CD4-positive, alpha-beta T cell (primary cell): ENCODE results near the gene KRTCAP3. TPM values are rescaled to one million over a fixed set of nuclear protein-coding genes. Genes with fewer than 3 reads are reported as not detected.
A peak's percentile ranks its signal among the peaks of the same experiment; 100 is the strongest.

Experiments
- ATAC-seq: fragments of 200-7000 bp; cut with Tn5 transposase; one replicate; pipeline ENCODE4 v1.10.0; 2022; ENCODE audit warnings: mild to moderate bottlenecking; ENCODE audit not compliant: poor library complexity
- CTCF ChIA-PET: fragments of 350-600 bp; sonication (Branson Sonifier 250); formaldehyde crosslinking; loops from one replicate; lab custom pipeline; 2021; ENCODE audit warnings: antibody characterized with exemption, inconsistent platforms; lab: Charles Lee
- POLR2A ChIA-PET: fragments of 350-600 bp; sonication (Branson Sonifier 250); formaldehyde crosslinking; loops from one replicate; lab custom pipeline; 2021; ENCODE audit warnings: antibody characterized with exemption, inconsistent platforms; lab: Charles Lee
- DNase-seq, 14 experiments: peaks; one replicate each; pipeline ENCODE4 v3.0.0-alpha.2; 2013 to 2020; ENCODE audit warnings: mixed read lengths in 2 of 14
- H3K27ac ChIP-seq, 2 donors: one replicate each; pipeline versions ENCODE4 v1.5.1 to v1.7.0; 2013; ENCODE audit warnings: low read length in 2 of 2, low read depth in 1 of 2, mild to moderate bottlenecking in 1 of 2
- H3K27me3 ChIP-seq, 2 experiments: 1 replicate in 1 of 2; 2 replicates in 1 of 2; pipeline versions ENCODE4 v1.6.1 to v1.7.0; 2013; ENCODE audit warnings: low read length in 2 of 2, control low read depth in 1 of 2, mild to moderate bottlenecking in 1 of 2, moderate library complexity in 1 of 2; ENCODE audit not compliant: insufficient read depth in 2 of 2, control insufficient read depth in 1 of 2
- H3K36me3 ChIP-seq: one replicate; pipeline ENCODE4 v1.6.1; 2013; ENCODE audit warnings: low read length, control low read depth; ENCODE audit not compliant: insufficient read depth
- H3K4me1 ChIP-seq: one replicate; pipeline ENCODE4 v1.6.1; 2013; ENCODE audit warnings: low read length, control low read depth; ENCODE audit not compliant: insufficient read depth
- H3K4me3 ChIP-seq: one replicate; pipeline ENCODE4 v1.5.1; 2013; ENCODE audit warnings: mild to moderate bottlenecking, low read length, moderate library complexity
- H3K9me3 ChIP-seq, 2 experiments: 1 replicate in 1 of 2; 2 replicates in 1 of 2; pipeline versions ENCODE4 v1.6.1 to v1.7.0; 2013; ENCODE audit warnings: low read length in 2 of 2, mild to moderate bottlenecking in 2 of 2, control low read depth in 1 of 2, moderate library complexity in 1 of 2; ENCODE audit not compliant: control insufficient read depth in 1 of 2, insufficient read depth in 1 of 2
- H3K27ac Mint-ChIP-seq: one replicate; pipeline ENCODE4 v1.8.0; 2020; ENCODE audit warnings: mixed read lengths
- H3K27me3 Mint-ChIP-seq: one replicate; pipeline ENCODE4 v1.8.0; 2021; ENCODE audit warnings: mixed read lengths
- H3K36me3 Mint-ChIP-seq: one replicate; pipeline ENCODE4 v1.8.0; 2021; ENCODE audit warnings: low read depth, mixed read lengths
- H3K4me1 Mint-ChIP-seq: one replicate; pipeline ENCODE4 v1.8.0; 2021; ENCODE audit warnings: low read depth, mixed read lengths
- H3K4me3 Mint-ChIP-seq: one replicate; pipeline ENCODE4 v1.8.0; 2020; ENCODE audit warnings: mild to moderate bottlenecking, mixed read lengths
- H3K9me3 Mint-ChIP-seq: one replicate; pipeline ENCODE4 v1.8.0; 2020; ENCODE audit warnings: mixed read lengths
- intact Hi-C, 2 experiments: fragments of 100-400 bp; cut with DNase I in 1 of 2; cut with micrococcal nuclease in 1 of 2; formaldehyde crosslinking; loops; one replicate each; pipeline versions ENCODE4 v1.15.1 to v1.9.0; 2023 to 2025; cut with DNase I, micrococcal nuclease
- total RNA-seq, 174 experiments: library from RNA in 2 of 174; stranded (reverse) in 2 of 174; gene quantifications; one replicate each; pipeline ENCODE4 v1.2.3 and lab custom pipeline; 2021 to 2026
- TF ChIP-seq, protein P1 (sequence below): fragments of 200-600 bp; IDR thresholded peaks from one replicate; pipeline ENCODE4 v1.8.0; 2022; ENCODE audit warnings: antibody characterized with exemption, mild to moderate bottlenecking

The KRTCAP3 gene
- total RNA-seq, 2 experiments from 2014 or later = 11.5 to 12.8 TPM

DNA sequence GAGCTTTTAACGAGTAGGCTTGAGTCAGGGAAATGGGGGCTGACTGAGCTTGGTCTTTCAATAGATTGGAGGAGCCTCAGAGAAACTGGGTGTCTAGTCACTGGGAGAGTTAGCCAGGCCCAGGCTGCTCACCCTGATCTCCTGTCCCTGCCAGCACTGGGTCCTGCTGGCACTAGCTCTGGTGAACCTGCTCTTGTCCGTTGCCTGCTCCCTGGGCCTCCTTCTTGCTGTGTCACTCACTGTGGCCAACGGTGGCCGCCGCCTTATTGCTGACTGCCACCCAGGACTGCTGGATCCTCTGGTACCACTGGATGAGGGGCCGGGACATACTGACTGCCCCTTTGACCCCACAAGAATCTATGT is 720 bp downstream of the KRTCAP3 start:
- DNase-seq (peak in 1 of 14 experiments; percentile 11), ATAC-seq (no peak)
- H3K27me3 Mint-ChIP-seq = no peaks in the 10 kb centered on the region
- Histone ChIP-seq H3K36me3 (peaks cover 40% of the 10 kb centered on the region), H3K4me1 (peaks cover 8% of the 10 kb centered on the region), H3K9me3 (no peaks in the 10 kb centered on the region), H3K27me3 (no peaks in the 10 kb centered on the region), H3K4me3 (no peak overlapping the region), H3K27ac (no peak overlapping the region)
- POLR2A ChIA-PET = interaction anchor here (1.0 kb wide), 2 partner anchors 12 to 13 kb away, joined by 3 read pairs; no protein-coding TSS in a partner anchor
- peak overlapping the region; percentile 61 for H3K27ac Mint-ChIP-seq
- TF ChIP-seq, protein P1, sequence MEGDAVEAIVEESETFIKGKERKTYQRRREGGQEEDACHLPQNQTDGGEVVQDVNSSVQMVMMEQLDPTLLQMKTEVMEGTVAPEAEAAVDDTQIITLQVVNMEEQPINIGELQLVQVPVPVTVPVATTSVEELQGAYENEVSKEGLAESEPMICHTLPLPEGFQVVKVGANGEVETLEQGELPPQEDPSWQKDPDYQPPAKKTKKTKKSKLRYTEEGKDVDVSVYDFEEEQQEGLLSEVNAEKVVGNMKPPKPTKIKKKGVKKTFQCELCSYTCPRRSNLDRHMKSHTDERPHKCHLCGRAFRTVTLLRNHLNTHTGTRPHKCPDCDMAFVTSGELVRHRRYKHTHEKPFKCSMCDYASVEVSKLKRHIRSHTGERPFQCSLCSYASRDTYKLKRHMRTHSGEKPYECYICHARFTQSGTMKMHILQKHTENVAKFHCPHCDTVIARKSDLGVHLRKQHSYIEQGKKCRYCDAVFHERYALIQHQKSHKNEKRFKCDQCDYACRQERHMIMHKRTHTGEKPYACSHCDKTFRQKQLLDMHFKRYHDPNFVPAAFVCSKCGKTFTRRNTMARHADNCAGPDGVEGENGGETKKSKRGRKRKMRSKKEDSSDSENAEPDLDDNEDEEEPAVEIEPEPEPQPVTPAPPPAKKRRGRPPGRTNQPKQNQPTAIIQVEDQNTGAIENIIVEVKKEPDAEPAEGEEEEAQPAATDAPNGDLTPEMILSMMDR = no peak
- no peaks in the 10 kb centered on the region for H3K9me3 Mint-ChIP-seq
- CTCF ChIA-PET = no interaction called here
- peak overlapping the region; percentile 5 for H3K4me3 Mint-ChIP-seq
- peaks cover 69% of the 10 kb centered on the region for H3K36me3 Mint-ChIP-seq
- H3K4me1 Mint-ChIP-seq = peaks cover 20% of the 10 kb centered on the region
- intact Hi-C loops = loop anchor here (1.0 to 5.0 kb wide), 3 partner anchors 44 to 184 kb away; partner anchors contain the start of genes IFT172 (in 2 of the 2), CCDC121 (in 1 of the 2) and GPN1 (in 1 of the 2)

DNA sequence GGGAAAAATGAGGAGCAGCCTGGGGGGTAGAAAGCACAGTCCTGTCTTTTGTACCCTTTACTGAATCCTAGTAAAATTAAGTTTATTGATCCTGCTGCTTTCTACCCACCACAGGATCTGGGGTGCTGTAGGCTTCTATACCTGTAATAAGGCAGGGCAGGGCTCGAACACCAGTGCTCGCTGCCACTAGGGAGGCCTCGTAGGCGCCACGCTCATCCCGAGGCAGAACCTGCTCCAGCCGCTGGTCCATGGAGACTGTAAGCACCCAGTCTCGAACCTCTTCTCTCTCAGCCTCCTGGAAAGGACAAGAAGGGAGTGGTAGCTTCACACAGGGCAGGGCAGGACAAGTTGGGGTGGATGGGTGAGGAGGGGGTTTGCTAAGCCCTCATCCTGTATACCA is 3.0 kb downstream of the KRTCAP3 start:
- peaks cover 8% of the 10 kb centered on the region for H3K4me1 ChIP-seq
- no peak overlapping the region for H3K27ac ChIP-seq
- ATAC-seq = no peak
- H3K4me3 ChIP-seq = no peak overlapping the region
- peaks cover 67% of the 10 kb centered on the region for H3K36me3 Mint-ChIP-seq
- TF ChIP-seq, protein P1 = no peak
- H3K27me3 Mint-ChIP-seq = no peaks in the 10 kb centered on the region
- POLR2A ChIA-PET = interaction anchor here (2.7 kb wide), 1 partner anchor 16 kb away, joined by 11 read pairs; the partner anchor contains the start of gene NRBP1
- no peak overlapping the region for H3K4me3 Mint-ChIP-seq
- no peak for DNase-seq
- H3K9me3 ChIP-seq = no peaks in the 10 kb centered on the region
- intact Hi-C loops = no loop called here
- H3K27me3 ChIP-seq = no peaks in the 10 kb centered on the region
- CTCF ChIA-PET = no interaction called here
- no peaks in the 10 kb centered on the region for H3K9me3 Mint-ChIP-seq
- peak overlapping the region; percentile 39 for H3K27ac Mint-ChIP-seq
- peaks cover 20% of the 10 kb centered on the region for H3K4me1 Mint-ChIP-seq
- H3K36me3 ChIP-seq = peaks cover 23% of the 10 kb centered on the region

DNA sequence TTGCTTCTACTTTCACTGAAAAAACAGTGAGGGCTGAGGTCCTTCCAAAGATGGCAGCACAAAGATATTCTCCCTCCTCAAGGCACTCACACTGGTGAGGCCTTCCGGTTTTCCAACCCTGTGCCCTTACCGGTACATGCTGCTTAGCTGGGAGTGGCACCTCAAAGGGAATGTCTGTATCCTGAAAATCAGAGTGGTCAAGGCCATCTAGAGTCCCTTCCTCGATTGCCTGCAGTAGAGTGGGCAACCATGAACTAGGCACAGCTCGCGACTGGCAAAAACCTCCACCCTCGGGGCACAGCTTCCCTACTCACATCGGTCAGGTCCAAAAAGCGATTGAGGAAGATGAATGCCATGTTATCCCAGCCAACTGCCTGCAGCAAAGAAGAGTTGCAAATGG is 3.4 kb downstream of the KRTCAP3 start:
- ATAC-seq (no peak), DNase-seq (no peak)
- no peaks in the 10 kb centered on the region for H3K9me3 ChIP-seq
- CTCF ChIA-PET = interaction anchor here (1.2 kb wide), 1 partner anchor 16 kb away, joined by 3 read pairs; no protein-coding TSS in a partner anchor
- peak overlapping the region; percentile 39 for H3K27ac Mint-ChIP-seq
- H3K9me3 Mint-ChIP-seq = no peaks in the 10 kb centered on the region
- peaks cover 20% of the 10 kb centered on the region for H3K4me1 Mint-ChIP-seq
- intact Hi-C loops = no loop called here
- TF ChIP-seq, protein P1 = no peak
- H3K4me3 ChIP-seq = no peak overlapping the region
- H3K4me3 Mint-ChIP-seq = no peak overlapping the region
- POLR2A ChIA-PET = interaction anchor here (0.8 to 2.7 kb wide), 2 partner anchors 17 to 36 kb away, joined by 4 to 11 read pairs; partner anchors contain the start of gene NRBP1
- peaks cover 19% of the 10 kb centered on the region for H3K36me3 ChIP-seq
- H3K27ac ChIP-seq = no peak overlapping the region
- H3K4me1 ChIP-seq = peaks cover 8% of the 10 kb centered on the region
- H3K27me3 ChIP-seq = no peaks in the 10 kb centered on the region
- H3K36me3 Mint-ChIP-seq = peaks cover 63% of the 10 kb centered on the region
- H3K27me3 Mint-ChIP-seq = no peaks in the 10 kb centered on the region
